SK-N-MC (cell line): ENCODE results near the gene NRGN.

Experiments
- EZH2 ChIP-seq: fragments of 200-600 bp; sonication (generic); IDR thresholded peaks from one replicate; pipeline ENCODE4 v1.6.1; 2017; ENCODE audit warnings: antibody characterized with exemption
- FOXP2 ChIP-seq: optimal IDR thresholded peaks from 2 replicates; pipeline ENCODE3; 2011; ENCODE audit warnings: mild to moderate bottlenecking, moderate library complexity; ENCODE audit not compliant: insufficient read depth; ENCODE audit errors: extremely low read length, control extremely low read depth
- POLR2AphosphoS5 ChIP-seq: IDR thresholded peaks from 2 replicates; pipeline ENCODE4 v1.6.1; 2012; ENCODE audit warnings: mild to moderate bottlenecking, low read depth, low read length, borderline replicate concordance

DNA sequence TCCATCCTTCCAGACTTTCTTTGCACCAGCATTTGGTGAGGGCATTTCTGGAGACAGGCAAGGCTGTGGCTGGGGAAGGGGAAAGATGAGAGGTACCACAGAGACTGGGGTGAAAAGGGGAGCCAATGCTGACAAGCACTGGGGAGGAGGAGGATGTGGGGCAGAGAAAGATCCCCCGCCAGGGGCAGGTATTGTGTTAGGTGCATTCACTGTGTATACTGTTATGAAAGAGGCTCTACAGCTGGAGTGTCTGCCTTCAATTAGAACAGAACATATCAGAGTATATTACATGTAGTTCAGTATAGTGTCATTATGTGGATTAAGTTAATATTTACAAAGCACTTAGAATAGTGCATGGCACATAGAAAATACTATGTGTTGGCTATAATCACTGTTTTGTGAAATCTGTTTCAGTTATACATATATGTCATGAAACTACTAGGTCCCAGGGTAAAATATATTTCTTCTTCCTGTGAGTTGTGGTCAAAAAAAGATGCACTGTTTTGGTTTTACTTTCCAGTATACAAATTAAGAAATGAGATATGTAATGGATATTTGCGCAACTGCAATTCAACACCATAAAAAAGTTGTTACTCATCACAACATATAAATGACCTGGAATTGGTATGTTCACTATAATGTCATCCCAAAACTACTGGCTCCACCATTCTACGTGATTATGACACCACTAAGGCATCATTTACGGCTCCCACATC lies 52.0 kb downstream of the NRGN start:
- no peak for TF ChIP-seq POLR2AphosphoS5
- no peak for TF ChIP-seq EZH2
- no peak for TF ChIP-seq FOXP2
